Measurements from ENCODE around the gene METRNL.

- TF ChIP-seq EZH2 (IDR thresholded peaks at IDR 0.05; ENCODE audit: low read depth) (no peak), CTCF (conservative IDR thresholded peaks at IDR 0.05) (no peak)
Measured at GRCh38 chr17:83082909-83083367, 3.5 kb downstream of the METRNL start.

Data from PC-9 (cell line).